ENCODE data around the gene RGS1.

Gene RGS1

GRCh38 chr1:192584866-192585265 is 9.3 kb downstream of the RGS1 start:
- no peak for DNase-seq

GRCh38 chr1:192587386-192588266 is 12.1 kb downstream of the RGS1 start:
- no peak for DNase-seq

GRCh38 chr1:192588546-192588945 is 13.0 kb downstream of the RGS1 start:
- no peak for DNase-seq

- no peak for DNase-seq
Observed at GRCh38 chr1:192589813-192590212, 14.2 kb downstream of the RGS1 start.

GRCh38 chr1:192592517-192592916 is 16.9 kb downstream of the RGS1 start:
- DNase-seq, result no peak

GRCh38 chr1:192592981-192593708 is 17.6 kb downstream of the RGS1 start:
- DNase-seq, result no peak

GRCh38 chr1:192595299-192595698 is 19.7 kb downstream of the RGS1 start:
- no peak for DNase-seq

- no peak for DNase-seq
Observed at GRCh38 chr1:192598589-192598988, 23.0 kb downstream of the RGS1 start.

GRCh38 chr1:192600275-192600674 is 24.7 kb downstream of the RGS1 start:
- no peak for DNase-seq

GRCh38 chr1:192601143-192601542 is 25.6 kb downstream of the RGS1 start:
- DNase-seq, result no peak

- no peak for DNase-seq
Observed at GRCh38 chr1:192601567-192601966, 26.0 kb downstream of the RGS1 start.

GRCh38 chr1:192602757-192603156 is 27.2 kb downstream of the RGS1 start:
- no peak for DNase-seq

GRCh38 chr1:192603218-192603787 is 27.7 kb downstream of the RGS1 start:
- DNase-seq, result no peak

- no peak for DNase-seq
Observed at GRCh38 chr1:192604979-192605620, 29.5 kb downstream of the RGS1 start.

- DNase-seq, result no peak
Observed at GRCh38 chr1:192608671-192609070, 33.1 kb downstream of the RGS1 start.

GRCh38 chr1:192609110-192610079 is 33.8 kb downstream of the RGS1 start:
- DNase-seq, result no peak

- no peak for DNase-seq
Observed at GRCh38 chr1:192610112-192610889, 34.7 kb downstream of the RGS1 start.

- DNase-seq, result no peak
Observed at GRCh38 chr1:192615055-192615454, 39.5 kb downstream of the RGS1 start.

GRCh38 chr1:192620071-192620635 is 44.6 kb downstream of the RGS1 start:
- no peak for DNase-seq

GRCh38 chr1:192626366-192627179 is 51.0 kb downstream of the RGS1 start:
- DNase-seq, result no peak
